Activated naive CD8-positive, alpha-beta T cell treated with anti-CD3 and anti-CD28 coated beads for 36 hours (primary cell): ENCODE results near the gene MAN2A1. TPM values are rescaled to one million over a fixed set of nuclear protein-coding genes. Genes with fewer than 3 reads are reported as not detected.

ENCODE experiments used
- DNase-seq: peaks from one replicate; pipeline ENCODE4 v3.0.0; 2021
- H3K27ac Mint-ChIP-seq: one replicate; pipeline ENCODE4 v1.8.0; 2022; ENCODE audit warnings: mild to moderate bottlenecking, moderate library complexity, mixed read lengths
- H3K27me3 Mint-ChIP-seq: one replicate; pipeline ENCODE4 v1.8.0; 2022; ENCODE audit warnings: mild to moderate bottlenecking, mixed read lengths
- H3K36me3 Mint-ChIP-seq: one replicate; pipeline ENCODE4 v1.8.0; 2021; ENCODE audit warnings: mild to moderate bottlenecking, mixed read lengths
- H3K4me1 Mint-ChIP-seq: one replicate; pipeline ENCODE4 v1.8.0; 2021; ENCODE audit warnings: mixed read lengths
- H3K4me3 Mint-ChIP-seq: one replicate; pipeline ENCODE4 v1.8.0; 2022; ENCODE audit warnings: mild to moderate bottlenecking, moderate library complexity, mixed read lengths
- H3K9me3 Mint-ChIP-seq: one replicate; pipeline ENCODE4 v1.8.0; 2022; ENCODE audit warnings: mixed read lengths
- total RNA-seq, 2 experiments: library from RNA; stranded (reverse); gene quantifications; one replicate each; pipeline ENCODE4 v1.2.3, GENCODE V29; 2021

MAN2A1 gene
- total RNA-seq, 2 experiments from 2014 or later = 28.7 to 28.8 TPM

- peaks cover 24% of the 10 kb centered on the region for H3K36me3 Mint-ChIP-seq
- H3K27ac Mint-ChIP-seq = no peak overlapping the region
- H3K4me3 Mint-ChIP-seq = no peak overlapping the region
- H3K9me3 Mint-ChIP-seq = no peaks in the 10 kb centered on the region
- no peaks in the 10 kb centered on the region for H3K27me3 Mint-ChIP-seq
- DNase-seq = no peak
- H3K4me1 Mint-ChIP-seq = peaks cover 12% of the 10 kb centered on the region
These were observed 89.5 kb downstream of the MAN2A1 start for GRCh38 chr5:109779036-109779735.

DNA sequence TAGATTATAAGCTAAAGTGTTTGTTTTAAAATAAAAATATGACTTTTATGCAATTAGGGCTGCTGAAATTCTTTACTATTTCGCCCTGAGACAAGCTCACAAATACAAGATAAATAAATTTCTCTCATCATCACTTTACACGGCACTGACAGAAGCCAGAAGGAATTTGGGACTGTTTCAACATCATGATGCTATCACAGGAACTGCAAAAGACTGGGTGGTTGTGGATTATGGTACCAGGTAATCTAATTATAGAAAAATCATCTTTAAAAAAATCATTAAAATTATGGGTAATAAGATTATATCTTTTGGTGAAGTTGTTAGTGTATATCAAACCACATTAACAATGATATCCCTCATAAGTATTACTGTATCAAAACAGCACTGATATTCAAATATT lies 95.0 kb downstream of the MAN2A1 start:
- Mint-ChIP-seq H3K27me3 (no peaks in the 10 kb centered on the region), H3K27ac (no peak overlapping the region), H3K4me3 (no peak overlapping the region), H3K36me3 (peaks cover 21% of the 10 kb centered on the region), H3K4me1 (peaks cover 21% of the 10 kb centered on the region), H3K9me3 (no peaks in the 10 kb centered on the region)
- no peak for DNase-seq

- Mint-ChIP-seq H3K4me1 (peaks cover 21% of the 10 kb centered on the region), H3K36me3 (peaks cover 20% of the 10 kb centered on the region), H3K9me3 (no peaks in the 10 kb centered on the region), H3K4me3 (no peak overlapping the region), H3K27me3 (no peaks in the 10 kb centered on the region), H3K27ac (no peak overlapping the region)
- DNase-seq = no peak
These were observed 96.6 kb downstream of the MAN2A1 start for GRCh38 chr5:109786206-109786855.

GRCh38 chr5:109788596-109788995 lies 98.9 kb downstream of the MAN2A1 start:
- Mint-ChIP-seq H3K9me3 (peaks cover 4% of the 10 kb centered on the region), H3K4me1 (peaks cover 21% of the 10 kb centered on the region), H3K27ac (peak overlapping the region; percentile 16), H3K4me3 (no peak overlapping the region), H3K27me3 (no peaks in the 10 kb centered on the region), H3K36me3 (peaks cover 34% of the 10 kb centered on the region)
- DNase-seq = no peak

GRCh38 chr5:109792613-109793012 lies 102.9 kb downstream of the MAN2A1 start:
- Mint-ChIP-seq H3K36me3 (peaks cover 46% of the 10 kb centered on the region), H3K4me1 (peaks cover 15% of the 10 kb centered on the region), H3K4me3 (no peak overlapping the region), H3K27me3 (no peaks in the 10 kb centered on the region), H3K27ac (no peak overlapping the region), H3K9me3 (peaks cover 4% of the 10 kb centered on the region)
- no peak for DNase-seq

GRCh38 chr5:109803854-109804253 lies 114.1 kb downstream of the MAN2A1 start:
- Mint-ChIP-seq H3K9me3 (peaks cover 4% of the 10 kb centered on the region), H3K4me1 (peaks cover 2% of the 10 kb centered on the region), H3K27ac (no peak overlapping the region), H3K4me3 (no peak overlapping the region), H3K27me3 (no peaks in the 10 kb centered on the region), H3K36me3 (peaks cover 44% of the 10 kb centered on the region)
- no peak for DNase-seq

DNA sequence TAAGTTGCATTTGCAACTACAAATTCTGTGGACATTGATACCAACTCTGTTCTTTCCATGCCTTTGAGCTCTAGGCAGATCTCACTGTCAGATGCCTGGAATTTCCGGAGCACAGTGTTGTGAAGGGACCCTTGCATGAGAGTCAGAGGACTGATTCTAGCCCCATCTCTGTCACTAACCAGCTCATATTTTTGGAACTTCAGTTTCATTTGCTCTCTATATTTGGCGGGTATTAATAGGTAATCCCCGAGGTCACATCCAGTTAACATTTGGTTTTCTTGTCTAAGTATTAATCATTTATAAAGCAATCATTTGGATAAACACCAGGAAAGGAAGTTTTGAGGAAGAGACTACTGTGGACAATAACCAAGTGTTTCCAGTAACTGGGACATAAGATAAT lies 115.7 kb downstream of the MAN2A1 start:
- no peak for DNase-seq
- H3K4me3 Mint-ChIP-seq = no peak overlapping the region
- H3K36me3 Mint-ChIP-seq = peaks cover 49% of the 10 kb centered on the region
- no peak overlapping the region for H3K27ac Mint-ChIP-seq
- peaks cover 4% of the 10 kb centered on the region for H3K4me1 Mint-ChIP-seq
- peaks cover 5% of the 10 kb centered on the region for H3K9me3 Mint-ChIP-seq
- H3K27me3 Mint-ChIP-seq = no peaks in the 10 kb centered on the region

DNA sequence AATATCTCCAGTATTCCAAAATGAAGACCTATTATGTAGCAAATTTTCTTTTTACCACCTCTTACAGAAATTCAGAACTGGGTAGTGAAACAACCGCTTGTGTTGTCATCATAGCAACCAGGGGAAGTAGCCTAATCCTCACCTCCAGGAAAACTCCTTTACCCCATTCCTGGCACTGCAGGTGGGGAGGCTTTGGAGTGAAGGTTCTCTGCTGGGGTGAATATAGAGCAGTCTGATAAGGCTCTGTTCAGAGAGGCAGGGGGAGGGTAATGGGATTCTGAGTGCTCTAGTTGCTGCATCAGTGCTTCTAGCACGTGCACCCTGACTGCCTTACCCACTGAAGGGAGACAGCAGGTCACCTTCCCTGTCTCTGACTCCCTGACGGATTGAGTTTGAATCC lies 116.2 kb downstream of the MAN2A1 start:
- no peak overlapping the region for H3K4me3 Mint-ChIP-seq
- H3K27ac Mint-ChIP-seq = no peak overlapping the region
- H3K27me3 Mint-ChIP-seq = no peaks in the 10 kb centered on the region
- peaks cover 49% of the 10 kb centered on the region for H3K36me3 Mint-ChIP-seq
- no peak for DNase-seq
- peaks cover 5% of the 10 kb centered on the region for H3K9me3 Mint-ChIP-seq
- peaks cover 5% of the 10 kb centered on the region for H3K4me1 Mint-ChIP-seq

DNA sequence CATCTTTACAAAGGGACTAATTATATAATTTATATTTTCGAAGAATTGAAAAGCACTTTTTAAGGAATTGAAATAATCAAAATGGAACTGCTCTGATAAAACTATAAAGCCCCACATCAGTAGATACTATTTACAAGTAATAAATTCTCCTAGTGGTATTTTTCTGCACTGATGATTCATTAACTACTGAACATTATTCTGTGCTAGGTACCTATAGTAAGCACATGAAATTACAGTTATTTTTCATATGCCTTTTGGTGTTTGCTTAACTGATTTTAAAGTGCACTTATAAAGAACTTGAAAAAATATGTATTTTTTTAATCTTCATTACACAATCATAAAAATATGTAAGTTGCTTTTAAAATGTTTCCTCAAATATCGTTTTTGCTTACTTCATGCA lies 123.0 kb downstream of the MAN2A1 start:
- no peaks in the 10 kb centered on the region for H3K27me3 Mint-ChIP-seq
- H3K36me3 Mint-ChIP-seq = peaks cover 37% of the 10 kb centered on the region
- no peak overlapping the region for H3K4me3 Mint-ChIP-seq
- no peak overlapping the region for H3K27ac Mint-ChIP-seq
- peaks cover 5% of the 10 kb centered on the region for H3K9me3 Mint-ChIP-seq
- no peak for DNase-seq
- H3K4me1 Mint-ChIP-seq = peaks cover 5% of the 10 kb centered on the region

DNA sequence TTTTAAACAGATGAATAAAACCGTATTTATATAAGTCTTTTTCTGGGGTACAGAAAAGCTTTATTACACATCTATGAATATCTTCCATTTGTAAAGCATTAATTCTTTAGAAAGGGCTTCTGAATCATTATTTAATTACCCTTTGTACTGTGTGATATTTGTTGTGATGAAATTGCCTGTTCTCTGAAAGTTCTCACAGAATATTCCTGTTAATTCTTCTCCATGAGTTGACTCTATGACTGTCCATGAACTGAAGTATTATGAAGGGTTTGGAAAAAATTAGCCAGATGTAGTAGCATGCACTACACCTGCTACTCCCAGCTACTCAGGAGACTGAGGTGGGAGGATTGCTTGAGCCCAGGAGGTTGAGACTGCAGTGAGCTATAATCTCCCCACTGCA lies 127.0 kb downstream of the MAN2A1 start:
- H3K9me3 Mint-ChIP-seq = no peaks in the 10 kb centered on the region
- peaks cover 2% of the 10 kb centered on the region for H3K4me1 Mint-ChIP-seq
- H3K27me3 Mint-ChIP-seq = no peaks in the 10 kb centered on the region
- DNase-seq = no peak
- no peak overlapping the region for H3K4me3 Mint-ChIP-seq
- no peak overlapping the region for H3K27ac Mint-ChIP-seq
- H3K36me3 Mint-ChIP-seq = peaks cover 24% of the 10 kb centered on the region

- Mint-ChIP-seq H3K4me3 (no peak overlapping the region), H3K27ac (no peak overlapping the region), H3K9me3 (no peaks in the 10 kb centered on the region), H3K27me3 (no peaks in the 10 kb centered on the region), H3K36me3 (peaks cover 23% of the 10 kb centered on the region), H3K4me1 (peaks cover 2% of the 10 kb centered on the region)
- DNase-seq = no peak
These were observed 130.2 kb downstream of the MAN2A1 start for GRCh38 chr5:109819878-109820277.

- DNase-seq = no peak
- H3K27me3 Mint-ChIP-seq = no peaks in the 10 kb centered on the region
- H3K27ac Mint-ChIP-seq = no peak overlapping the region
- H3K4me1 Mint-ChIP-seq = no peaks in the 10 kb centered on the region
- H3K36me3 Mint-ChIP-seq = peaks cover 46% of the 10 kb centered on the region
- H3K9me3 Mint-ChIP-seq = no peaks in the 10 kb centered on the region
- H3K4me3 Mint-ChIP-seq = no peak overlapping the region
These were observed 133.9 kb downstream of the MAN2A1 start for GRCh38 chr5:109823597-109823996.

- Mint-ChIP-seq H3K4me3 (no peak overlapping the region), H3K36me3 (peaks cover 48% of the 10 kb centered on the region), H3K9me3 (no peaks in the 10 kb centered on the region), H3K27me3 (no peaks in the 10 kb centered on the region), H3K4me1 (no peaks in the 10 kb centered on the region), H3K27ac (no peak overlapping the region)
- DNase-seq = no peak
These were observed 135.7 kb downstream of the MAN2A1 start for GRCh38 chr5:109825450-109825849.

GRCh38 chr5:109826426-109826825 lies 136.7 kb downstream of the MAN2A1 start:
- peaks cover 3% of the 10 kb centered on the region for H3K4me1 Mint-ChIP-seq
- H3K4me3 Mint-ChIP-seq = no peak overlapping the region
- H3K27ac Mint-ChIP-seq = no peak overlapping the region
- DNase-seq = no peak
- peaks cover 50% of the 10 kb centered on the region for H3K36me3 Mint-ChIP-seq
- no peaks in the 10 kb centered on the region for H3K27me3 Mint-ChIP-seq
- H3K9me3 Mint-ChIP-seq = no peaks in the 10 kb centered on the region

DNA sequence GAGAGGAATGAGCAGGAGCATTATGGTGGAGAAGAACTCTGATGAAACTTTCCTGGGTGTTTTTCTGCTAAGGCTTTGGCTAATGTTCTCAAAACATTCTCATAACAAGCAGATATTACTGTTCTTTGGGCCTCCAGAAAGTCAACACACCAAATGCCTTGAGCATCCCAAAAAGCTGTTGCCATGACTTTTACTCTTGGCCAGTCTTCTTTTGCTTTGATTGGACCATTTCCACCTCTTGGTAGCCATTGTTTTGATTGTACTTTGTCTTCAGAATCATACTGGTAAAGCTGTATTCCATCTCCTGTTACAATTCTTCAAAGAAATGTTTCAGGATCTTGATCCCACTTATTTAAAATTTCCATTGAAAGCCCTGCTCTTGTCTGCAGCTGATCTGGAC lies 139.6 kb downstream of the MAN2A1 start:
- Mint-ChIP-seq H3K27ac (no peak overlapping the region), H3K36me3 (peaks cover 64% of the 10 kb centered on the region), H3K4me3 (no peak overlapping the region), H3K4me1 (peaks cover 7% of the 10 kb centered on the region), H3K9me3 (peaks cover 3% of the 10 kb centered on the region), H3K27me3 (no peaks in the 10 kb centered on the region)
- DNase-seq = no peak

DNA sequence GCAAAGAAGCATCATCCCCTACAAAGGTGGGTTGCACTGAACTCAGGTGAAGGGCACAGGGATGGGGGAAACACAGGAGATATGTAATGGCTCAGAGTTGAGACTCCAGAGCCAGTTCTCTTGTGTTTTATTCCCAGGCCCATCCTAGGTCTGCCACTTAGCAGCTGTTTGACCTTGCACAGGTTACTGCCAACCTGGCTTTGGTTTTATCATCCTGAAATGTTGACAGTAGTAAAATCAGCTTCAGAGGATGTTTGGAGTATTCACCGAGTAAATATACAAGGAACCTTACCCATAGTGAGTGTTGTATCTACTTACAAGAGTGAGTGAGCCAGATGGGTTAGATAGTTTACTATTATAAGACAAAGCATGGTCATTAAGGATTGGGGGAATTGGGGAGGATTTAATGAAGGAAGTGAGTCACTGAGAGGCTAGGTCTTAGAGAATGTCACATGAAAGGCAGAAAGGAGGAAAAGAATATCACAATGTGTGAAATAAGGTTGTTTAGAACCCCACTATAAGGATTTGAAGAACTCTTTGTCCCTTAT lies 141.3 kb downstream of the MAN2A1 start:
- DNase-seq = no peak
- no peak overlapping the region for H3K4me3 Mint-ChIP-seq
- peaks cover 3% of the 10 kb centered on the region for H3K9me3 Mint-ChIP-seq
- peaks cover 61% of the 10 kb centered on the region for H3K36me3 Mint-ChIP-seq
- H3K27ac Mint-ChIP-seq = no peak overlapping the region
- peaks cover 7% of the 10 kb centered on the region for H3K4me1 Mint-ChIP-seq
- no peaks in the 10 kb centered on the region for H3K27me3 Mint-ChIP-seq
